Gastroesophageal sphincter (tissue), 3 donors: ENCODE measurements around the gene FAM20A.

Source experiments
- CTCF ChIP-seq, 4 experiments: fragments of 200-600 bp in 2 of 4; fragments of 450-650 bp in 2 of 4; sonication (generic) in 1 of 4; IDR thresholded peaks; one replicate each; pipeline ENCODE4 v1.5.1; 2017 to 2019; ENCODE audit warnings: antibody characterized with exemption in 4 of 4, mild to moderate bottlenecking in 2 of 4, moderate library complexity in 2 of 4
- EP300 ChIP-seq: sonication (generic); formaldehyde crosslinking; IDR thresholded peaks from one replicate; pipeline ENCODE4 v1.6.1; 2017; ENCODE audit warnings: antibody characterized with exemption, mild to moderate bottlenecking
- POLR2A ChIP-seq, 2 donors: fragments of 450-650 bp; IDR thresholded peaks; one replicate each; pipeline ENCODE4 v1.6.1; 2017; ENCODE audit warnings: antibody characterized with exemption in 2 of 2, mild to moderate bottlenecking in 2 of 2, moderate library complexity in 1 of 2
- POLR2AphosphoS5 ChIP-seq: sonication (generic); formaldehyde crosslinking; IDR thresholded peaks from one replicate; pipeline ENCODE4 v1.6.1; 2017; ENCODE audit warnings: antibody characterized with exemption

DNA sequence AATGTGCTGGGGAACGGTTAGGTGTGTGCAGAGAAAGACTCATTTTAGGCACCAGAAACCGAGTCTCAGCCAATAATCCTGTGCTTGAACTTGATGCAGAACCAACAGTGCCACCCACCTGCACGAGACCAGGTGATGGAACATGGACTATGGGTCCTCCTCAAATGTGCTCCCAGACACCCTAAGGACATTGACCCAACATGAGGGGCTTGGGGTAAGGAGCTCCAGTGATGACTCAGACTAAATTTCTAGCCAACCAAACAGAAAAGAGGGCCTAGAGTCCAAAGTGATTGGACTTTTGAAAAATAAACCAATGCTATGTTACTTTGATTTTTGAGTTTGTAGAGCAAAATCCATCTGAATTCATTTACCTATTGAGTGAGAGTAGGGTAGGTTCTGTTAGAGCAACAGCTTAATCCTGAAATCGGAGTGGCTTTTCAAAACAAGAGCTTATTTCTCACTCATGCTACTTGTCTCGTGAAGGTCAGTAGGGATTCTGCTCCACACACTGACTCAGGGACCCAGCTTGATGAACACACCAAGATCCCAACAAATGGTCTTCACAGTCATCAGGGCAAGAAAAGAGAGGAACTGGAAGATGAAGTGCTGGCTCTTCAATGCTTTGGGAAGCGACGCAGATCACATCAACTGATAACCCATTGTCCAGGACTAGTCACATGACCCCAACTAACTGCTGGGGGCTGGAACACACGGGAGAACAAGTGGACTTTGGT, 21.8 kb downstream of the FAM20A start:
- no peak for TF ChIP-seq POLR2AphosphoS5
- TF ChIP-seq CTCF (IDR thresholded peaks at IDR 0.05) = no peak
- no peak for TF ChIP-seq EP300
- no peak for TF ChIP-seq POLR2A (IDR thresholded peaks at IDR 0.05)
